ENCODE results near the gene PLPP1. TPM values are rescaled to one million over a fixed set of nuclear protein-coding genes. Genes with fewer than 3 reads are reported as not detected.
A peak's percentile ranks its signal among the peaks of the same experiment; 100 is the strongest.

Gene PLPP1
- total and polyA plus RNA-seq, 2 of the 13 experiments (the other 11 are each of a cell fraction or from before 2014, with no cell fraction given): 7.3 to 12.1 TPM

DNA sequence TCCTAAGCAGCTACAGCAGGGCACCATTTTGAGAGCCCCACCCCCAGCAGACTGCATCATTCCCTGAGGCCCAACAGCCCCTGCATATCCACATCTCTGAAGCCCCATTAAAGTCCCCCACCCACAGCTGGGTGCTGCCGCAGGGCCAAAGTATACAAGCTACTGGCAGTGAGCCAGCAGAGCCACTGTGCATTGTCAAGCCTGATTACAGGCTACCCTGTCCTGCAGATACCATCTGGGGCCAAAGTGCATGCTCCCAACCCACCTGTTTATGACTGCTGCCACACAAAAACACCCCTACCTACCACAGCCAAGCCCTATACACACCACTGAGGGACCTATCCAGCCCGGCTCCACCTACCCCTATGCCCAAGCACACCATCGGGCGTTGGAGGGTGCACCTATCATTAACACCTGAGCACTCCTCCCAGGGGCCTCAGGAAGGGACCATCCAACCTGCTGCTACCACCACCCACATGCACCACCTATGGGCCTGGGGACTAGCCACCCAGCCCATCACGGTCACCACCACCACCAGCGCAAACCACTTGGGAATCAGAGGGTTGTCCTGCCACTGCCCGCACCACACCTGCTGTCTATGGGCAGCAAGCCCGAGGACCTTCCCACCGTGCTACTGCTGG, 105.0 kb downstream of the PLPP1 start (continued):
- TF ChIP-seq, protein P1, sequence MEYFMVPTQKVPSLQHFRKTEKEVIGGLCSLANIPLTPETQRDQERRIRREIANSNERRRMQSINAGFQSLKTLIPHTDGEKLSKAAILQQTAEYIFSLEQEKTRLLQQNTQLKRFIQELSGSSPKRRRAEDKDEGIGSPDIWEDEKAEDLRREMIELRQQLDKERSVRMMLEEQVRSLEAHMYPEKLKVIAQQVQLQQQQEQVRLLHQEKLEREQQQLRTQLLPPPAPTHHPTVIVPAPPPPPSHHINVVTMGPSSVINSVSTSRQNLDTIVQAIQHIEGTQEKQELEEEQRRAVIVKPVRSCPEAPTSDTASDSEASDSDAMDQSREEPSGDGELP (IDR thresholded peaks at IDR 0.05; ENCODE audit: borderline replicate concordance, low read depth): peak; percentile 83
- TF ChIP-seq, protein P2, sequence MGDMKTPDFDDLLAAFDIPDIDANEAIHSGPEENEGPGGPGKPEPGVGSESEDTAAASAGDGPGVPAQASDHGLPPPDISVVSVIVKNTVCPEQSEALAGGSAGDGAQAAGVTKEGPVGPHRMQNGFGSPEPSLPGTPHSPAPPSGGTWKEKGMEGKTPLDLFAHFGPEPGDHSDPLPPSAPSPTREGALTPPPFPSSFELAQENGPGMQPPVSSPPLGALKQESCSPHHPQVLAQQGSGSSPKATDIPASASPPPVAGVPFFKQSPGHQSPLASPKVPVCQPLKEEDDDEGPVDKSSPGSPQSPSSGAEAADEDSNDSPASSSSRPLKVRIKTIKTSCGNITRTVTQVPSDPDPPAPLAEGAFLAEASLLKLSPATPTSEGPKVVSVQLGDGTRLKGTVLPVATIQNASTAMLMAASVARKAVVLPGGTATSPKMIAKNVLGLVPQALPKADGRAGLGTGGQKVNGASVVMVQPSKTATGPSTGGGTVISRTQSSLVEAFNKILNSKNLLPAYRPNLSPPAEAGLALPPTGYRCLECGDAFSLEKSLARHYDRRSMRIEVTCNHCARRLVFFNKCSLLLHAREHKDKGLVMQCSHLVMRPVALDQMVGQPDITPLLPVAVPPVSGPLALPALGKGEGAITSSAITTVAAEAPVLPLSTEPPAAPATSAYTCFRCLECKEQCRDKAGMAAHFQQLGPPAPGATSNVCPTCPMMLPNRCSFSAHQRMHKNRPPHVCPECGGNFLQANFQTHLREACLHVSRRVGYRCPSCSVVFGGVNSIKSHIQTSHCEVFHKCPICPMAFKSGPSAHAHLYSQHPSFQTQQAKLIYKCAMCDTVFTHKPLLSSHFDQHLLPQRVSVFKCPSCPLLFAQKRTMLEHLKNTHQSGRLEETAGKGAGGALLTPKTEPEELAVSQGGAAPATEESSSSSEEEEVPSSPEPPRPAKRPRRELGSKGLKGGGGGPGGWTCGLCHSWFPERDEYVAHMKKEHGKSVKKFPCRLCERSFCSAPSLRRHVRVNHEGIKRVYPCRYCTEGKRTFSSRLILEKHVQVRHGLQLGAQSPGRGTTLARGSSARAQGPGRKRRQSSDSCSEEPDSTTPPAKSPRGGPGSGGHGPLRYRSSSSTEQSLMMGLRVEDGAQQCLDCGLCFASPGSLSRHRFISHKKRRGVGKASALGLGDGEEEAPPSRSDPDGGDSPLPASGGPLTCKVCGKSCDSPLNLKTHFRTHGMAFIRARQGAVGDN (CRISPR knock-in tag; IDR thresholded peaks at IDR 0.05): peak; percentile 76
- TF ChIP-seq SIX4 (CRISPR knock-in tag; IDR thresholded peaks at IDR 0.05): no peak
- TF ChIP-seq ZFP36L2 (CRISPR knock-in tag; IDR thresholded peaks at IDR 0.05): no peak
- TF ChIP-seq ZNF766 (CRISPR knock-in tag; IDR thresholded peaks at IDR 0.05; ENCODE audit: borderline replicate concordance): no peak
- TF ChIP-seq, protein P3, sequence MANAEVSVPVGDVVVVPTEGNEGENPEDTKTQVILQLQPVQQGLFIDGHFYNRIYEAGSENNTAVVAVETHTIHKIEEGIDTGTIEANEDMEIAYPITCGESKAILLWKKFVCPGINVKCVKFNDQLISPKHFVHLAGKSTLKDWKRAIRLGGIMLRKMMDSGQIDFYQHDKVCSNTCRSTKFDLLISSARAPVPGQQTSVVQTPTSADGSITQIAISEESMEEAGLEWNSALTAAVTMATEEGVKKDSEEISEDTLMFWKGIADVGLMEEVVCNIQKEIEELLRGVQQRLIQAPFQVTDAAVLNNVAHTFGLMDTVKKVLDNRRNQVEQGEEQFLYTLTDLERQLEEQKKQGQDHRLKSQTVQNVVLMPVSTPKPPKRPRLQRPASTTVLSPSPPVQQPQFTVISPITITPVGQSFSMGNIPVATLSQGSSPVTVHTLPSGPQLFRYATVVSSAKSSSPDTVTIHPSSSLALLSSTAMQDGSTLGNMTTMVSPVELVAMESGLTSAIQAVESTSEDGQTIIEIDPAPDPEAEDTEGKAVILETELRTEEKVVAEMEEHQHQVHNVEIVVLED (CRISPR knock-in tag; IDR thresholded peaks at IDR 0.05; ENCODE audit: borderline replicate concordance): no peak
- TF ChIP-seq ZNF510 (CRISPR knock-in tag; IDR thresholded peaks at IDR 0.05; ENCODE audit: low read depth): no peak
- TF ChIP-seq, protein P4, sequence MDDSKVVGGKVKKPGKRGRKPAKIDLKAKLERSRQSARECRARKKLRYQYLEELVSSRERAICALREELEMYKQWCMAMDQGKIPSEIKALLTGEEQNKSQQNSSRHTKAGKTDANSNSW (CRISPR knock-in tag; IDR thresholded peaks at IDR 0.05; ENCODE audit: borderline replicate concordance): no peak
- TF ChIP-seq XRCC5 (optimal IDR thresholded peaks at IDR 0.05; ENCODE audit: low read length): peak; percentile 85
- TF ChIP-seq, protein P5, sequence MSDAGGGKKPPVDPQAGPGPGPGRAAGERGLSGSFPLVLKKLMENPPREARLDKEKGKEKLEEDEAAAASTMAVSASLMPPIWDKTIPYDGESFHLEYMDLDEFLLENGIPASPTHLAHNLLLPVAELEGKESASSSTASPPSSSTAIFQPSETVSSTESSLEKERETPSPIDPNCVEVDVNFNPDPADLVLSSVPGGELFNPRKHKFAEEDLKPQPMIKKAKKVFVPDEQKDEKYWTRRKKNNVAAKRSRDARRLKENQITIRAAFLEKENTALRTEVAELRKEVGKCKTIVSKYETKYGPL (CRISPR knock-in tag; IDR thresholded peaks at IDR 0.05): no peak
- TF ChIP-seq CEBPB (IDR thresholded peaks at IDR 0.05; ENCODE audit: borderline replicate concordance, low read depth, low read length): no peak
- no peak for TF ChIP-seq NFKBIZ (CRISPR knock-in tag; IDR thresholded peaks at IDR 0.05)
- no peak for TF ChIP-seq ZNF569 (CRISPR knock-in tag; IDR thresholded peaks at IDR 0.05; ENCODE audit: borderline replicate concordance)
- TF ChIP-seq ELF1 (CRISPR knock-in tag; IDR thresholded peaks at IDR 0.05): no peak
- no peak for TF ChIP-seq ZNF484 (CRISPR knock-in tag; IDR thresholded peaks at IDR 0.05; ENCODE audit: borderline replicate concordance, low read depth)
- TF ChIP-seq ZFX (CRISPR knock-in tag; IDR thresholded peaks at IDR 0.05; ENCODE audit: low read depth): 0 out of 2 replicates have a peak, but pooled peaks have one; percentile 37
- TF ChIP-seq ZNF274 (CRISPR knock-in tag; IDR thresholded peaks at IDR 0.05): 0 out of 2 replicates have a peak, but pooled peaks have one; percentile 28
- TF ChIP-seq, protein P6, sequence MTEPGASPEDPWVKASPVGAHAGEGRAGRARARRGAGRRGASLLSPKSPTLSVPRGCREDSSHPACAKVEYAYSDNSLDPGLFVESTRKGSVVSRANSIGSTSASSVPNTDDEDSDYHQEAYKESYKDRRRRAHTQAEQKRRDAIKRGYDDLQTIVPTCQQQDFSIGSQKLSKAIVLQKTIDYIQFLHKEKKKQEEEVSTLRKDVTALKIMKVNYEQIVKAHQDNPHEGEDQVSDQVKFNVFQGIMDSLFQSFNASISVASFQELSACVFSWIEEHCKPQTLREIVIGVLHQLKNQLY (CRISPR knock-in tag; IDR thresholded peaks at IDR 0.05): no peak
- TF ChIP-seq ZNF883 (CRISPR knock-in tag; IDR thresholded peaks at IDR 0.05; ENCODE audit: not compliant biosample characterization): peak; percentile 57
- TF ChIP-seq, protein P7, sequence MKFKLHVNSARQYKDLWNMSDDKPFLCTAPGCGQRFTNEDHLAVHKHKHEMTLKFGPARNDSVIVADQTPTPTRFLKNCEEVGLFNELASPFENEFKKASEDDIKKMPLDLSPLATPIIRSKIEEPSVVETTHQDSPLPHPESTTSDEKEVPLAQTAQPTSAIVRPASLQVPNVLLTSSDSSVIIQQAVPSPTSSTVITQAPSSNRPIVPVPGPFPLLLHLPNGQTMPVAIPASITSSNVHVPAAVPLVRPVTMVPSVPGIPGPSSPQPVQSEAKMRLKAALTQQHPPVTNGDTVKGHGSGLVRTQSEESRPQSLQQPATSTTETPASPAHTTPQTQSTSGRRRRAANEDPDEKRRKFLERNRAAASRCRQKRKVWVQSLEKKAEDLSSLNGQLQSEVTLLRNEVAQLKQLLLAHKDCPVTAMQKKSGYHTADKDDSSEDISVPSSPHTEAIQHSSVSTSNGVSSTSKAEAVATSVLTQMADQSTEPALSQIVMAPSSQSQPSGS (CRISPR knock-in tag; IDR thresholded peaks at IDR 0.05): no peak

Data from HepG2 (cell line).